ENCODE measurements around the gene GET4. TPM values are rescaled to one million over a fixed set of nuclear protein-coding genes. Genes with fewer than 3 reads are reported as not detected.

The GET4 gene
- polyA plus RNA-seq, 3 donors: 20.1 to 36.8 (median 25.5) TPM

DNA sequence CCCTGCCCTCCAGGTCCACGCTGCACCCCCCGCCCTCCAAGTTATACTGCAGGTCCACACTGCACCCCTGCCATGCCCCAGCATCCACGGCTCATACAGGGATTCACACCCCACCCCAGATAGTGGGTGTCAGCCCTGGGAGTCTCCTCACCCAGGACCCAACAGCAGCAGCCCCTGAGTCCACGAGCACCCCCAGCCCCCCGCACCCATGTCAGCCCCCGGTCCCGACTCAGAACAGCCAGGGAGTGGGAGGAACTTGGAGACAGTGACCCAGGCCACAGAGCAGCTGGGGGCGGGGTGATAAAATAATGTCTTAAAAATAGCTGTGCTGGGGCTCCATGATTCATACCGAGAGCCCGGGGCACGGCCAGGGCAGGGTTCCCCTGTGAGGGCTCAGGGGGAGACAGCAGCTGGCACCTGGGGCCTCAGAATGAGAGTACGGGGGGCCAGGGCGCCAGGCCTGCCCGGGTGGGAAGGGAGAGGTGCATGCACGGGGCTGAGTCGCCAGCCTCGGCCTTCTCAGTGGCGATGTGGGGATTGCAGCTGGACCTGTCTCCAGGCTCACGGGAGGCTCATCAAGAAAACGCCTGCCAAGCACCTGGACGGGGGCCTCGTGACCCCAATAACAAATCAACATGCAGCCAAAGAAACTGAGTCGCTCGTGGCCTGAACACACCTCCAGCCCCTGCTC lies 48.3 kb downstream of the GET4 start:
- H3K27me3 Mint-ChIP-seq (ENCODE audit: low read depth in 3 of 3): peaks cover 0 to 4% (median 2%) of the 10 kb centered on the region in 3 donors
- TF ChIP-seq, protein P1, sequence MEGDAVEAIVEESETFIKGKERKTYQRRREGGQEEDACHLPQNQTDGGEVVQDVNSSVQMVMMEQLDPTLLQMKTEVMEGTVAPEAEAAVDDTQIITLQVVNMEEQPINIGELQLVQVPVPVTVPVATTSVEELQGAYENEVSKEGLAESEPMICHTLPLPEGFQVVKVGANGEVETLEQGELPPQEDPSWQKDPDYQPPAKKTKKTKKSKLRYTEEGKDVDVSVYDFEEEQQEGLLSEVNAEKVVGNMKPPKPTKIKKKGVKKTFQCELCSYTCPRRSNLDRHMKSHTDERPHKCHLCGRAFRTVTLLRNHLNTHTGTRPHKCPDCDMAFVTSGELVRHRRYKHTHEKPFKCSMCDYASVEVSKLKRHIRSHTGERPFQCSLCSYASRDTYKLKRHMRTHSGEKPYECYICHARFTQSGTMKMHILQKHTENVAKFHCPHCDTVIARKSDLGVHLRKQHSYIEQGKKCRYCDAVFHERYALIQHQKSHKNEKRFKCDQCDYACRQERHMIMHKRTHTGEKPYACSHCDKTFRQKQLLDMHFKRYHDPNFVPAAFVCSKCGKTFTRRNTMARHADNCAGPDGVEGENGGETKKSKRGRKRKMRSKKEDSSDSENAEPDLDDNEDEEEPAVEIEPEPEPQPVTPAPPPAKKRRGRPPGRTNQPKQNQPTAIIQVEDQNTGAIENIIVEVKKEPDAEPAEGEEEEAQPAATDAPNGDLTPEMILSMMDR (IDR thresholded peaks at IDR 0.05): no peak
- DNase-seq: peak; percentile 75 to 82 (median 78)
- peaks cover 24 to 45% of the 10 kb centered on the region in 2 donors for H3K36me3 Mint-ChIP-seq
- peaks cover 17 to 18% of the 10 kb centered on the region in 2 donors for H3K36me3 ChIP-seq (replicated peaks in 1 of 2; ENCODE audit: control insufficient read depth in 1 of 2, insufficient read depth in 2 of 2, low read length in 2 of 2)
- no peak overlapping the region for H2AFZ ChIP-seq (ENCODE audit: insufficient read depth, low read depth, low read length, poor library complexity, severe bottlenecking)
- H3K27ac ChIP-seq (ENCODE audit: low read depth in 1 of 2, low read length in 2 of 2): peak overlapping the region; percentile 55 to 100
- H3K4me1 ChIP-seq (ENCODE audit: control insufficient read depth in 1 of 2, insufficient read depth in 2 of 2, low read length in 2 of 2): peaks cover 82 to 92% of the 10 kb centered on the region in 2 donors
- peaks cover 0 to 2% (median 0%) of the 10 kb centered on the region in 7 donors for H3K9me3 Mint-ChIP-seq
- intact Hi-C loops (cut with micrococcal nuclease): loop anchor here in 1 of 2 donors (5.0 kb wide), 1 partner anchor 33 kb away; no protein-coding TSS in a partner anchor
- peak overlapping the region; percentile 61 for H3K9ac ChIP-seq (ENCODE audit: insufficient read depth, low read length, poor library complexity, severe bottlenecking)
- H3K27me3 ChIP-seq (ENCODE audit: control insufficient read depth in 2 of 2, insufficient read depth in 2 of 2, low read length in 2 of 2): no peaks in the 10 kb centered on the region
- WGBS (ENCODE audit: insufficient coverage): 34% methylated on average over 19 of the region's 24 CpGs
- peak overlapping the region; percentile 85 to 97 (median 92) for H3K27ac Mint-ChIP-seq
- no peaks in the 10 kb centered on the region for H3K9me3 ChIP-seq (replicated peaks in 1 of 2; ENCODE audit: control insufficient read depth in 1 of 2, insufficient read depth in 1 of 2, low read length in 2 of 2)
- no peaks in the 10 kb centered on the region for H4K20me1 ChIP-seq (ENCODE audit: insufficient read depth, low read length)
- H3K4me1 Mint-ChIP-seq: peaks cover 69% of the 10 kb centered on the region
- peak overlapping the region; percentile 62 to 71 for H3K4me3 Mint-ChIP-seq
- peak overlapping the region in 2 of 3 experiments; percentile 5 to 48 for H3K4me3 ChIP-seq (replicated peaks in 1 of 3; ENCODE audit: low read depth in 2 of 3, low read length in 3 of 3)
- peak overlapping the region; percentile 78 for H3K4me2 ChIP-seq (replicated peaks; ENCODE audit: extremely low read depth, low read length, poor library complexity, severe bottlenecking)
- peaks cover 73% of the 10 kb centered on the region for H3K79me2 ChIP-seq (ENCODE audit: insufficient read depth, low read length)

DNA sequence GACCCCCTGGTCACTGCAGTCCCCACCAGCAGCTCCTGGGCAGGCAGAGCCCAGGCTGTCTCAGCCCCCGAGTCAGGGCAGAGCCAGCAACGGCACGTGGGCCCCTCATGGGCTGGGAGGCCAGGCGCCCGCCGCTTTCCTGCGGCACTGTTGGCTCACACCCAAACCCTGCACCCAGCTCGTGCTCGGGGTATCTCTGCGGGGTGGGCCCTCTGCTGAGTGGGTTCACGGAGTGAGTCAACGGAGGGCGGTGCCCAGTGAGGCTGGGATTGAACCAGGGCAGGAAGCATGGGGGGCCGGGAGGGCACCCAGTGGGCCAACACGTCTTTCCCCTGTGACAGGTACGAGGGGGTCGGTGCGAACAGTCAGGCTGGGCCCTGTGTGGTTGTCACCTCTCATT lies 49.2 kb downstream of the GET4 start:
- peaks cover 78% of the 10 kb centered on the region for H3K4me1 Mint-ChIP-seq
- peak overlapping the region in 1 of 2 donors; percentile 100 for H3K27ac ChIP-seq (ENCODE audit: low read depth in 1 of 2, low read length in 2 of 2)
- H3K36me3 Mint-ChIP-seq: peaks cover 26 to 44% of the 10 kb centered on the region in 2 donors
- H3K27me3 Mint-ChIP-seq (ENCODE audit: low read depth in 3 of 3): peaks cover 0 to 6% (median 2%) of the 10 kb centered on the region in 3 donors
- TF ChIP-seq, protein P1 (IDR thresholded peaks at IDR 0.05): no peak
- no peaks in the 10 kb centered on the region for H3K27me3 ChIP-seq (ENCODE audit: control insufficient read depth in 2 of 2, insufficient read depth in 2 of 2, low read length in 2 of 2)
- H3K79me2 ChIP-seq (ENCODE audit: insufficient read depth, low read length): peaks cover 74% of the 10 kb centered on the region
- WGBS (ENCODE audit: insufficient coverage): 1% methylated on average over 13 of the region's 18 CpGs
- peak overlapping the region in 1 of 2 donors; percentile 4 for H3K4me3 Mint-ChIP-seq
- H3K9me3 ChIP-seq (replicated peaks in 1 of 2; ENCODE audit: control insufficient read depth in 1 of 2, insufficient read depth in 1 of 2, low read length in 2 of 2): no peaks in the 10 kb centered on the region
- no peaks in the 10 kb centered on the region for H4K20me1 ChIP-seq (ENCODE audit: insufficient read depth, low read length)
- DNase-seq: peak; percentile 69 to 74 (median 74)
- H3K9ac ChIP-seq (ENCODE audit: insufficient read depth, low read length, poor library complexity, severe bottlenecking): peak overlapping the region; percentile 61
- H3K27ac Mint-ChIP-seq: peak overlapping the region; percentile 46 to 97 (median 87)
- no peak overlapping the region for H2AFZ ChIP-seq (ENCODE audit: insufficient read depth, low read depth, low read length, poor library complexity, severe bottlenecking)
- H3K36me3 ChIP-seq (replicated peaks in 1 of 2; ENCODE audit: control insufficient read depth in 1 of 2, insufficient read depth in 2 of 2, low read length in 2 of 2): peaks cover 14 to 16% of the 10 kb centered on the region in 2 donors
- peaks cover 91 to 100% of the 10 kb centered on the region in 2 donors for H3K4me1 ChIP-seq (ENCODE audit: control insufficient read depth in 1 of 2, insufficient read depth in 2 of 2, low read length in 2 of 2)
- intact Hi-C loops (cut with micrococcal nuclease): no loop called here
- peaks cover 0 to 2% (median 0%) of the 10 kb centered on the region in 7 donors for H3K9me3 Mint-ChIP-seq
- peak overlapping the region; percentile 33 for H3K4me2 ChIP-seq (replicated peaks; ENCODE audit: extremely low read depth, low read length, poor library complexity, severe bottlenecking)
- peak overlapping the region in 1 of 3 experiments; percentile 0 for H3K4me3 ChIP-seq (replicated peaks in 1 of 3; ENCODE audit: low read depth in 2 of 3, low read length in 3 of 3)
